ENCODE measurements around the gene C1orf50.

The C1orf50 gene

DNA sequence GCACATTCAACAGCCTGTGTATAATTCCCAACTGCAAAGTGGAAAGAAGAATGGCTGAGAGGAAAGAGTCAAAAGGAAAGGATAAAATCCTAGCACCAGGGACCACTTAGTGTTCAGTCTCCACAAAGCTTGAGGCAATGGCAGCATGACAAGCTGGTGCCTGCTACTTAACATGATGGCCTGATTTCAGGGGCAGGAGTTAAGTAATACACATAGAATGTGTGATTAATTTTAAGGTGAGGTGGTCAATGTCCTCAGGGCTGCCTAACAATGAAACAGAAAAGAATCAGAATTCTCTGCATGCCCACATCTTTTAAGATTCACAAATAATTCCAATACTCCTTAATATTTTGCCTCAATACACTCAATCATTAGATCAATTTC lies 9.2 kb upstream of the C1orf50 start:
- TF ChIP-seq, protein P1, sequence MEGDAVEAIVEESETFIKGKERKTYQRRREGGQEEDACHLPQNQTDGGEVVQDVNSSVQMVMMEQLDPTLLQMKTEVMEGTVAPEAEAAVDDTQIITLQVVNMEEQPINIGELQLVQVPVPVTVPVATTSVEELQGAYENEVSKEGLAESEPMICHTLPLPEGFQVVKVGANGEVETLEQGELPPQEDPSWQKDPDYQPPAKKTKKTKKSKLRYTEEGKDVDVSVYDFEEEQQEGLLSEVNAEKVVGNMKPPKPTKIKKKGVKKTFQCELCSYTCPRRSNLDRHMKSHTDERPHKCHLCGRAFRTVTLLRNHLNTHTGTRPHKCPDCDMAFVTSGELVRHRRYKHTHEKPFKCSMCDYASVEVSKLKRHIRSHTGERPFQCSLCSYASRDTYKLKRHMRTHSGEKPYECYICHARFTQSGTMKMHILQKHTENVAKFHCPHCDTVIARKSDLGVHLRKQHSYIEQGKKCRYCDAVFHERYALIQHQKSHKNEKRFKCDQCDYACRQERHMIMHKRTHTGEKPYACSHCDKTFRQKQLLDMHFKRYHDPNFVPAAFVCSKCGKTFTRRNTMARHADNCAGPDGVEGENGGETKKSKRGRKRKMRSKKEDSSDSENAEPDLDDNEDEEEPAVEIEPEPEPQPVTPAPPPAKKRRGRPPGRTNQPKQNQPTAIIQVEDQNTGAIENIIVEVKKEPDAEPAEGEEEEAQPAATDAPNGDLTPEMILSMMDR (IDR thresholded peaks at IDR 0.05; ENCODE audit: control insufficient read depth, insufficient read depth, low read depth, low read length, missing control alignments) = no peak
- no peak overlapping the region for H3K4me3 ChIP-seq (ENCODE audit: control insufficient read depth, low read depth, low read length)
- no peak for DNase-seq (ENCODE audit: low read depth)

- no peak overlapping the region for H3K4me3 ChIP-seq (ENCODE audit: control insufficient read depth, low read depth, low read length)
- DNase-seq (ENCODE audit: low read depth) = no peak
- TF ChIP-seq, protein P1 (IDR thresholded peaks at IDR 0.05; ENCODE audit: control insufficient read depth, insufficient read depth, low read depth, low read length, missing control alignments) = no peak
Observed at GRCh38 chr1:42758641-42759040, 8.4 kb upstream of the C1orf50 start.

DNA sequence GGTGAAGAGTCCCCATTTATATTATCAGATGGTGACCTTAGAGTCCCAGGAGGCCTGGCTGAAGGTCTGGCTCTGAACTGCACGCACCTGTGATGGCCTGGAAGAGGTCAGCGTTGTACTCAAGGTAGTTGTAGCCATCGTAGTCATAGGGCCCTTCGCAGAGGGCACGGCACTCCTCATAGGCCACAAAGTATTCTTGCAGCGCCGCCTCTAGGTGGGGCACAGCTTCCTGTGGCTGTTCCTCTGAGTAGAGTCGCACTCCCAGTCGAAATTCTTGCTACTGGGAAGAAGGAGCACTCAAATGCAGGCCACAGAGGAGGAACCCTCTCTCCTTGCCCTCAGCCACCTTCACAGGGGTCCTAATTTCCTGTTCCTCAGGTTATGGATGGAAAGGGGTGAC lies 7.9 kb upstream of the C1orf50 start:
- H3K4me3 ChIP-seq (ENCODE audit: control insufficient read depth, low read depth, low read length) = no peak overlapping the region
- TF ChIP-seq, protein P1 (IDR thresholded peaks at IDR 0.05; ENCODE audit: control insufficient read depth, insufficient read depth, low read depth, low read length, missing control alignments) = no peak
- no peak for DNase-seq (ENCODE audit: low read depth)

DNA sequence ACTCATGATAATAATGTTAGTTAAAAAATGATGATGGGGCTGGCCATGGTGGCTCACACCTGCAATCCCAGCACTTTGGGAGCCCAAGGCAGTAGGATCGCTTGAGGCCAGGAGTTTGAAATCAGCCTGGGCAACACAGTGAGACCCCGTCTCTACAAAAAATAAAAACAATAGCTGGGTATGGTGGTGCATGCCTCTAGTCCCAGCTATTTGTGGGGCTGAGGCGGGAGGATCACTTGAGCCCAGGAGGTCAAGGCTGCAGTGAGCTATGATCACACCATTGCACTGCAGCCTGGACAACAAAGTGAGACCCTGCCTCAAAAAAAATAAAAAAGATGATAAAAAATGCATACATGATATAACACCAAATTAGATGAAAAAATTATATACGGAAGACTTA lies 5.5 kb upstream of the C1orf50 start:
- no peak for DNase-seq (ENCODE audit: low read depth)
- TF ChIP-seq, protein P1 (IDR thresholded peaks at IDR 0.05; ENCODE audit: control insufficient read depth, insufficient read depth, low read depth, low read length, missing control alignments) = no peak

DNA sequence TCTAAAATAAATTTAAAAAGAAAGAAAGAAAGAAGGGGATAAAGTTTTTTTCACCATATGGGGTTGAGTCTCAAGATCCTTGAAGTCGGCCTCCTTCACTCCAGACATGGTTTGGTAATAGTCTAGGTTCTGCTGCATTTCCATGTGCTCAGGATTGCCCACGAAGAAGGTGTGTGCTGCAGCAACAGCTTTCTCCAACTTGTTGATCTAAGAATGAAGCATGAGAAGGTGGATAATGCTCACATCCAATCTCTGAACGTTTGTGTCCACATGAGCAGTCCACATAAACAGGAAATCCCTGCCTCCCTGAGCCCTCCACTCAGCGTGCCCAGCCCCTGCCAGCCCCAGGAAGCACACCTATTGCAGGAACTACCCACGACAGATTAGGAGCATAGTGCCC lies 4.8 kb upstream of the C1orf50 start:
- no peak for DNase-seq (ENCODE audit: low read depth)
- TF ChIP-seq, protein P1 (IDR thresholded peaks at IDR 0.05; ENCODE audit: control insufficient read depth, insufficient read depth, low read depth, low read length, missing control alignments) = no peak
- H3K4me3 ChIP-seq (ENCODE audit: control insufficient read depth, low read depth, low read length) = no peak overlapping the region

More for the DNA sequence above, 5.5 kb upstream of the C1orf50 start:
- H3K4me3 ChIP-seq (ENCODE audit: control insufficient read depth, low read depth, low read length) = no peak overlapping the region

GRCh38 chr1:42765269-42765668 lies 1.8 kb upstream of the C1orf50 start:
- TF ChIP-seq, protein P1 (IDR thresholded peaks at IDR 0.05; ENCODE audit: control insufficient read depth, insufficient read depth, low read depth, low read length, missing control alignments) = no peak
- DNase-seq (ENCODE audit: low read depth) = no peak
- peak overlapping the region; percentile 98 for H3K4me3 ChIP-seq (ENCODE audit: control insufficient read depth, low read depth, low read length)
